K562 (cell line): ENCODE measurements around the gene AMFR. TPM values are rescaled to one million over a fixed set of nuclear protein-coding genes. Genes with fewer than 3 reads are reported as not detected.
"Not testable (repeated sequence)": the region's sequence is repeated elsewhere in the genome, so short reads cannot be mapped to it uniquely, and the experiment has no call there.

Experiments used
- ATAC-seq: fragments of 200-7000 bp; cut with Tn5 transposase; 3 replicates; pipeline ENCODE4 v1.9.1; 2020; ENCODE audit warnings: moderate library complexity
- BruUV-seq: library from RNA; stranded (reverse); fragments of 400-500 nt; replicated peaks from 2 replicates; lab custom pipeline; 2021; lab: Mats Ljungman, UMichigan
- CTCF ChIA-PET: fragments of 300-600 bp; formaldehyde crosslinking; extraction: SDS; loops from one replicate; lab custom pipeline; 2021; ENCODE audit warnings: low intra/inter-chr PET ratio; lab: Yijun Ruan, JAX
- POLR2A ChIA-PET: fragments of 300-600, 350-650 bp; sonication (Branson Sonifier 250); formaldehyde crosslinking; extraction: SDS; loops from one replicate; lab custom pipeline; 2021; ENCODE audit warnings: antibody characterized with exemption, inconsistent platforms; lab: Yijun Ruan, JAX
- DNase-seq, 4 experiments: peaks; one replicate each; pipeline versions ENCODE4 v3.0.0 to v3.0.0-alpha.2; 2011 to 2018; ENCODE audit warnings: low spot score in 3 of 4, mixed read lengths in 3 of 4; ENCODE audit errors: extremely low read depth in 1 of 4
- FAIRE-seq: peaks from 2 replicates; lab custom pipeline; 2011; peaks lifted over from hg19 to GRCh38; lab: Jason Lieb, UNC
- H2AFZ ChIP-seq: 2 replicates; pipeline ENCODE4 v1.6.0; 2011; ENCODE audit warnings: low read depth, low read length, control low read depth, inconsistent platforms
- H3K27ac ChIP-seq: fragments of 200-600 bp; 3 replicates; pipeline ENCODE4 v1.8.0; 2011; ENCODE audit warnings: low read depth, mild to moderate bottlenecking, control low read depth, inconsistent platforms, low read length, moderate library complexity, mixed read lengths; ENCODE audit errors: extremely low read depth
- H3K27me3 ChIP-seq, 2 experiments: fragments of 300-600 bp in 1 of 2; 2 replicates in 1 of 2; 3 replicates in 1 of 2; pipeline versions ENCODE4 v1.6.0 to v1.8.0; 2011; ENCODE audit warnings: inconsistent platforms in 2 of 2, low read length in 2 of 2, mild to moderate bottlenecking in 1 of 2, mixed read lengths in 1 of 2, moderate library complexity in 1 of 2; ENCODE audit not compliant: control insufficient read depth in 2 of 2, insufficient read depth in 2 of 2
- H3K36me3 ChIP-seq: fragments of 300-600 bp; 3 replicates; pipeline ENCODE4 v1.8.0; 2011; ENCODE audit warnings: mild to moderate bottlenecking, low read length, inconsistent platforms; ENCODE audit not compliant: control insufficient read depth, insufficient read depth
- H3K4me1 ChIP-seq, 2 experiments: fragments of 200-600 bp in 1 of 2; replicated peaks in 1 of 2; 2 replicates in 1 of 2; 3 replicates in 1 of 2; pipeline versions ENCODE4 v1.5.1 to v1.8.0; 2011; ENCODE audit warnings: inconsistent platforms in 2 of 2, low read length in 2 of 2, mild to moderate bottlenecking in 1 of 2, mixed read lengths in 1 of 2, moderate library complexity in 1 of 2; ENCODE audit not compliant: control insufficient read depth in 2 of 2, insufficient read depth in 2 of 2
- H3K4me2 ChIP-seq: 2 replicates; pipeline ENCODE4 v1.6.1; 2011; ENCODE audit warnings: low read length, control low read depth, inconsistent platforms, mixed read lengths; ENCODE audit not compliant: insufficient read depth
- H3K4me3 ChIP-seq: fragments of 200-600 bp; sonication (generic), shearing (Covaris generic); 2 replicates; pipeline ENCODE4 v1.5.1; 2016; ENCODE audit warnings: control low read depth, inconsistent platforms
- H3K79me2 ChIP-seq: fragments of 200-600 bp; 3 replicates; pipeline ENCODE4 v1.8.0; 2011; ENCODE audit warnings: low read length, inconsistent platforms; ENCODE audit not compliant: control insufficient read depth, insufficient read depth
- H3K9ac ChIP-seq, 2 experiments: 2 replicates each; pipeline versions ENCODE4 v1.6.0 to v1.6.1; 2011; ENCODE audit warnings: low read depth in 2 of 2, low read length in 2 of 2, control low read depth in 1 of 2, inconsistent platforms in 1 of 2, mild to moderate bottlenecking in 1 of 2, mixed read lengths in 1 of 2; ENCODE audit not compliant: insufficient read depth in 1 of 2
- H3K9me1 ChIP-seq: one replicate; pipeline ENCODE4 v1.6.0; 2011; ENCODE audit warnings: inconsistent platforms, mild to moderate bottlenecking, low read length, moderate library complexity; ENCODE audit not compliant: control insufficient read depth, insufficient read depth
- H3K9me3 ChIP-seq: replicated peaks from 2 replicates; pipeline ENCODE4 v1.5.1; 2011; ENCODE audit warnings: low read depth, low read length, inconsistent platforms; ENCODE audit not compliant: control insufficient read depth, insufficient read depth
- H4K20me1 ChIP-seq: replicated peaks from 2 replicates; pipeline ENCODE4 v1.6.1; 2011; ENCODE audit warnings: low read length, inconsistent platforms, mixed read lengths; ENCODE audit not compliant: control insufficient read depth, insufficient read depth
- ARID2 ChIP-seq: fragments of 450-650 bp; IDR thresholded peaks from 2 replicates; pipeline ENCODE4 v1.6.1; 2017; ENCODE audit warnings: antibody characterized with exemption, mild to moderate bottlenecking
- GATA2 ChIP-seq: sonication (generic); formaldehyde crosslinking; IDR thresholded peaks from 2 replicates; pipeline ENCODE4 v1.4.0; 2020; ENCODE audit warnings: mild to moderate bottlenecking, missing genetic modification reagents
- LCOR ChIP-seq: sonication (generic); formaldehyde crosslinking; IDR thresholded peaks from 2 replicates; pipeline ENCODE4 v1.8.0; 2022; ENCODE audit warnings: mild to moderate bottlenecking, missing genetic modification reagents
- NFIX ChIP-seq: fragments of 250-450 bp; sonication (Bioruptor Pico); IDR thresholded peaks from 2 replicates; pipeline ENCODE4 v1.4.0; 2020; ENCODE audit warnings: low read depth, mild to moderate bottlenecking, moderate library complexity
- RBM39 ChIP-seq: fragments of 200-400 bp; formaldehyde crosslinking; optimal IDR thresholded peaks from 2 replicates; pipeline ENCODE3; 2018; ENCODE audit warnings: low read depth, low read length
- TEAD1 ChIP-seq, 2 experiments: fragments of 450-650 bp in 1 of 2; sonication (generic) in 1 of 2; formaldehyde crosslinking; IDR thresholded peaks; 2 replicates each; pipeline versions ENCODE4 v1.4.0 to v1.8.0; 2020 to 2022; ENCODE audit warnings: mild to moderate bottlenecking in 2 of 2, missing genetic modification reagents in 1 of 2
- TSC22D4 ChIP-seq: fragments of 450-650 bp; IDR thresholded peaks from 2 replicates; pipeline ENCODE4 v1.6.1; 2016; ENCODE audit warnings: missing genetic modification characterization, missing biosample characterization, control low read depth
- ZBTB1 ChIP-seq: sonication (generic); formaldehyde crosslinking; IDR thresholded peaks from 2 replicates; pipeline ENCODE4 v1.8.1; 2023; ENCODE audit warnings: missing genetic modification reagents, low read depth, mild to moderate bottlenecking, borderline replicate concordance
- ZNF134 ChIP-seq: fragments of 250-450 bp; sonication (Bioruptor Pico); conservative IDR thresholded peaks from 2 replicates; pipeline ENCODE4 v1.4.0; 2020
- WGBS: fragments of 100-300 bp; shearing (Covaris generic); methylation state at CpG from one replicate; pipeline ENCODE4 v1.1.6; 2016; ENCODE audit warnings: low coverage, mixed read lengths; ENCODE audit not compliant: insufficient coverage; ENCODE audit errors: missing lambda C conversion rate; 5-methylcytosine and 5-hydroxymethylcytosine counted together
- in situ Hi-C: fragments of 300-500 bp; cut with MboI; formaldehyde crosslinking; loops from 4 replicates; pipeline ENCODE4 v1.15.0; 2018; ENCODE audit warnings: inconsistent platforms, mixed read lengths
- intact Hi-C: fragments of 100-400 bp; cut with micrococcal nuclease; formaldehyde crosslinking; loops from 2 replicates; pipeline ENCODE4 v1.14.2; 2022
- polyA plus RNA-seq, 8 experiments: library from polyadenylated mRNA; depleted of rRNA in 4 of 8; stranded (reverse) in 5 of 8; unstranded in 3 of 8; fragments of >200 nt; fragmentation: Nextera tagmentation in 2 of 8; fragmentation: Illumina TruSeq in 1 of 8; extraction: Ambion mirVana in 2 of 8; extraction: Trizol in 1 of 8; gene quantifications; 2 replicates each; pipeline versions ENCODE4 v1.2.1 to v1.2.3, GENCODE V29; 2011 to 2014; ENCODE audit warnings: inconsistent platforms in 1 of 8, missing spikeins in 1 of 8
- total RNA-seq, 7 experiments: library from RNA; depleted of rRNA in 6 of 7; stranded (reverse); fragments of >200 nt in 6 of 7; fragmentation: Illumina TruSeq in 2 of 7; extraction: Trizol in 2 of 7; gene quantifications; 2 replicates each; pipeline versions ENCODE4 v1.2.1 to v1.2.3, GENCODE V29; 2011 to 2021; ENCODE audit warnings: low replicate concordance in 1 of 7
- TF ChIP-seq, protein P1 (sequence below): fragments of 200-800 bp; sonication (Bioruptor generic); IDR thresholded peaks from 2 replicates; pipeline ENCODE4 v1.6.1; 2017; ENCODE audit warnings: missing genetic modification characterization, missing compliant biosample characterization
- TF ChIP-seq, protein P2 (sequence below): sonication (generic); formaldehyde crosslinking; IDR thresholded peaks from 2 replicates; pipeline ENCODE4 v1.8.1; 2022; ENCODE audit warnings: missing genetic modification reagents
- TF ChIP-seq, protein P3 (sequence below): fragments of 450-650 bp; IDR thresholded peaks from 2 replicates; pipeline ENCODE4 v1.6.1; 2016; ENCODE audit warnings: low read depth, mild to moderate bottlenecking, moderate library complexity

The AMFR gene
- total and polyA plus RNA-seq, 9 of the 15 experiments (the other 6 are each of a cell fraction or from before 2014, with no cell fraction given) = 15.6 to 113 (median 58.4) TPM

- TF ChIP-seq, protein P1, sequence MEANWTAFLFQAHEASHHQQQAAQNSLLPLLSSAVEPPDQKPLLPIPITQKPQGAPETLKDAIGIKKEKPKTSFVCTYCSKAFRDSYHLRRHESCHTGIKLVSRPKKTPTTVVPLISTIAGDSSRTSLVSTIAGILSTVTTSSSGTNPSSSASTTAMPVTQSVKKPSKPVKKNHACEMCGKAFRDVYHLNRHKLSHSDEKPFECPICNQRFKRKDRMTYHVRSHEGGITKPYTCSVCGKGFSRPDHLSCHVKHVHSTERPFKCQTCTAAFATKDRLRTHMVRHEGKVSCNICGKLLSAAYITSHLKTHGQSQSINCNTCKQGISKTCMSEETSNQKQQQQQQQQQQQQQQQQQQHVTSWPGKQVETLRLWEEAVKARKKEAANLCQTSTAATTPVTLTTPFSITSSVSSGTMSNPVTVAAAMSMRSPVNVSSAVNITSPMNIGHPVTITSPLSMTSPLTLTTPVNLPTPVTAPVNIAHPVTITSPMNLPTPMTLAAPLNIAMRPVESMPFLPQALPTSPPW (CRISPR knock-in tag) = no peak
- no peak for TF ChIP-seq GATA2 (CRISPR knock-in tag)
- TF ChIP-seq, protein P2, sequence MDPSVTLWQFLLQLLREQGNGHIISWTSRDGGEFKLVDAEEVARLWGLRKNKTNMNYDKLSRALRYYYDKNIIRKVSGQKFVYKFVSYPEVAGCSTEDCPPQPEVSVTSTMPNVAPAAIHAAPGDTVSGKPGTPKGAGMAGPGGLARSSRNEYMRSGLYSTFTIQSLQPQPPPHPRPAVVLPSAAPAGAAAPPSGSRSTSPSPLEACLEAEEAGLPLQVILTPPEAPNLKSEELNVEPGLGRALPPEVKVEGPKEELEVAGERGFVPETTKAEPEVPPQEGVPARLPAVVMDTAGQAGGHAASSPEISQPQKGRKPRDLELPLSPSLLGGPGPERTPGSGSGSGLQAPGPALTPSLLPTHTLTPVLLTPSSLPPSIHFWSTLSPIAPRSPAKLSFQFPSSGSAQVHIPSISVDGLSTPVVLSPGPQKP (CRISPR knock-in tag) = no peak
- no peak for TF ChIP-seq ARID2
- no peak for TF ChIP-seq RBM39
- TF ChIP-seq TSC22D4 = no peak
- TF ChIP-seq LCOR (CRISPR knock-in tag) = no peak
- no peak for TF ChIP-seq TEAD1 (CRISPR knock-in tag; IDR thresholded peaks at IDR 0.05)
- no peak for TF ChIP-seq ZNF134 (CRISPR knock-in tag)
- TF ChIP-seq, protein P3, sequence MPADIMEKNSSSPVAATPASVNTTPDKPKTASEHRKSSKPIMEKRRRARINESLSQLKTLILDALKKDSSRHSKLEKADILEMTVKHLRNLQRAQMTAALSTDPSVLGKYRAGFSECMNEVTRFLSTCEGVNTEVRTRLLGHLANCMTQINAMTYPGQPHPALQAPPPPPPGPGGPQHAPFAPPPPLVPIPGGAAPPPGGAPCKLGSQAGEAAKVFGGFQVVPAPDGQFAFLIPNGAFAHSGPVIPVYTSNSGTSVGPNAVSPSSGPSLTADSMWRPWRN = no peak
- TF ChIP-seq NFIX (CRISPR knock-in tag) = no peak
- TF ChIP-seq ZBTB1 (CRISPR knock-in tag) = no peak
These were observed 26.3 kb downstream of the AMFR start (continued) for GRCh38 chr16:56399047-56399446.

DNA sequence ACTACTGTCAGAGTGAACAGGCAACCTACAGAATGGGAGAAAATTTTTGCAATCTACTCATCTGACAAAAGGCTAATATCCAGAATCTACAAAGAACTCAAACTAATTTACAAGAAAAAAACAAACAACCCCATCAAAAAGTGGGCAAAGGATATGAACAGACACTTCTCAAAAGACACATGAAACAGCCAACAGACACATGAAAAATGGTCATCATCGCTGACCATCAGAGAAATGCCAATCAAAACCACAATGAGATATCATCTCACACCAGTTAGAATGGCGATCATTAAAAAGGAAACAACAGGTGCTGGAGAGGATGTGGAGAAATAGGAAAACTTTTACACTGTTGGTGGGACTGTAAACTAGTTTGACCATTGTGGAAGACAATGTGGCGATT is 28.6 kb downstream of the AMFR start:
- H3K4me2 ChIP-seq, intact Hi-C loops, POLR2A ChIA-PET: not testable (repeated sequence)

More for the DNA sequence above, 28.6 kb downstream of the AMFR start:
- H3K79me2 ChIP-seq, DNase-seq, H2AFZ ChIP-seq, H3K9ac ChIP-seq, H3K9me1 ChIP-seq, H3K27ac ChIP-seq, H3K9me3 ChIP-seq, ATAC-seq, H3K4me3 ChIP-seq, FAIRE-seq, H3K27me3 ChIP-seq, H3K4me1 ChIP-seq, H4K20me1 ChIP-seq, CTCF ChIA-PET, in situ Hi-C loops, BruUV-seq: not testable (repeated sequence)
- peaks cover 33% of the 10 kb centered on the region for H3K36me3 ChIP-seq
- 100% methylated on average over 3 of the region's 3 CpGs for WGBS
